ENCODE data around the gene ATG4B. TPM values are rescaled to one million over a fixed set of nuclear protein-coding genes. Genes with fewer than 3 reads are reported as not detected.

Gene ATG4B
- total RNA-seq, 3 donors from 2014 or later (not counting 1 experiment from before 2014, with no cell fraction given): 106 to 171 (median 139) TPM

GRCh38 chr2:241677392-241677791 is 39.9 kb downstream of the ATG4B start:
- Histone ChIP-seq H3K27me3 (ENCODE audit: control insufficient read depth, insufficient read depth, low read length) (no peaks in the 10 kb centered on the region), H3K9me3 (ENCODE audit: control insufficient read depth, insufficient read depth, low read length) (no peaks in the 10 kb centered on the region), H3K27ac (ENCODE audit: low read length) (no peak overlapping the region), H3K4me1 (ENCODE audit: control insufficient read depth, insufficient read depth, low read length) (peaks cover 12% of the 10 kb centered on the region), H3K36me3 (ENCODE audit: control insufficient read depth, insufficient read depth, low read length) (peaks cover 16% of the 10 kb centered on the region), H3K4me3 (ENCODE audit: low read length) (no peak overlapping the region)
- Mint-ChIP-seq H3K9me3 (no peaks in the 10 kb centered on the region), H3K36me3 (no peaks in the 10 kb centered on the region), H3K27ac (no peak overlapping the region), H3K27me3 (ENCODE audit: low read depth in 2 of 2) (no peaks in the 10 kb centered on the region), H3K4me3 (no peak overlapping the region), H3K4me1 (peaks cover 6 to 11% of the 10 kb centered on the region in 2 donors)
- no peak for TF ChIP-seq CTCF (IDR thresholded peaks at IDR 0.05)
- intact Hi-C loops (cut with micrococcal nuclease): no loop called here
- ATAC-seq (no peak), DNase-seq (no peak)
- 93% methylated on average over 24 of the region's 24 CpGs for WGBS (ENCODE audit: insufficient coverage)

DNA sequence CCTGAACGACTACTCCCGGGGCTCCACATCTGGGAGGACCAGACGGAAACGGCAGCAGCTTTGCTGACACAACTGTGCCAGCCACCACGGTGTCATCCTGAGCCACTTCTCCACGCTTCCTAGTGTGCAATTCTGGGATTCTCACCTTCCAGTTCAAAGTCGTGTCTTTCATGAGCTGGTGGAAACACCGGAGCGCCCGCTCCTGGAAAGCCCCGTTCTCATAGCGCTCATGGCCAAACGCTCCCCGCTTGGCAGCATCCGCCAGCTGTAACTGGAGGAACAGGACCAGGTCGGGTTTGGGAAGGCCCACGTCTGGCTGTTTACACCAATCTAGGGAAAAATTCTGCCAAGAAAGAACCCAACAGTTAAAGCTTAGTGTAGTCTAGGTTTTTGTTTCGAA is 40.8 kb downstream of the ATG4B start:
- Mint-ChIP-seq H3K4me3 (no peak overlapping the region), H3K36me3 (no peaks in the 10 kb centered on the region), H3K27me3 (ENCODE audit: low read depth in 2 of 2) (no peaks in the 10 kb centered on the region), H3K27ac (no peak overlapping the region), H3K4me1 (peaks cover 6 to 11% of the 10 kb centered on the region in 2 donors), H3K9me3 (no peaks in the 10 kb centered on the region)
- no peaks in the 10 kb centered on the region for H3K27me3 ChIP-seq (ENCODE audit: control insufficient read depth, insufficient read depth, low read length)
- intact Hi-C loops (cut with micrococcal nuclease): no loop called here
- no peak overlapping the region for H3K4me3 ChIP-seq (ENCODE audit: low read length)
- TF ChIP-seq CTCF (IDR thresholded peaks at IDR 0.05): no peak
- H3K36me3 ChIP-seq (ENCODE audit: control insufficient read depth, insufficient read depth, low read length): peaks cover 16% of the 10 kb centered on the region
- no peak overlapping the region for H3K27ac ChIP-seq (ENCODE audit: low read length)
- no peaks in the 10 kb centered on the region for H3K9me3 ChIP-seq (ENCODE audit: control insufficient read depth, insufficient read depth, low read length)
- ATAC-seq: no peak
- peaks cover 3% of the 10 kb centered on the region for H3K4me1 ChIP-seq (ENCODE audit: control insufficient read depth, insufficient read depth, low read length)
- WGBS (ENCODE audit: insufficient coverage): 96% methylated on average over 18 of the region's 18 CpGs
- no peak for DNase-seq

GRCh38 chr2:241678784-241679540 is 41.5 kb downstream of the ATG4B start:
- no peaks in the 10 kb centered on the region for H3K36me3 Mint-ChIP-seq
- DNase-seq (no peak), ATAC-seq (no peak)
- no peaks in the 10 kb centered on the region for H3K9me3 Mint-ChIP-seq
- Histone ChIP-seq H3K9me3 (ENCODE audit: control insufficient read depth, insufficient read depth, low read length) (no peaks in the 10 kb centered on the region), H3K27ac (ENCODE audit: low read length) (no peak overlapping the region), H3K4me1 (ENCODE audit: control insufficient read depth, insufficient read depth, low read length) (no peaks in the 10 kb centered on the region), H3K4me3 (ENCODE audit: low read length) (no peak overlapping the region), H3K36me3 (ENCODE audit: control insufficient read depth, insufficient read depth, low read length) (peaks cover 16% of the 10 kb centered on the region), H3K27me3 (ENCODE audit: control insufficient read depth, insufficient read depth, low read length) (no peaks in the 10 kb centered on the region)
- peaks cover 0 to 5% of the 10 kb centered on the region in 2 donors for H3K4me1 Mint-ChIP-seq
- no peak overlapping the region for H3K4me3 Mint-ChIP-seq
- intact Hi-C loops (cut with micrococcal nuclease): no loop called here
- no peak for TF ChIP-seq CTCF (IDR thresholded peaks at IDR 0.05)
- H3K27ac Mint-ChIP-seq: no peak overlapping the region
- 94% methylated on average over 22 of the region's 22 CpGs for WGBS (ENCODE audit: insufficient coverage)
- H3K27me3 Mint-ChIP-seq (ENCODE audit: low read depth in 2 of 2): no peaks in the 10 kb centered on the region

DNA sequence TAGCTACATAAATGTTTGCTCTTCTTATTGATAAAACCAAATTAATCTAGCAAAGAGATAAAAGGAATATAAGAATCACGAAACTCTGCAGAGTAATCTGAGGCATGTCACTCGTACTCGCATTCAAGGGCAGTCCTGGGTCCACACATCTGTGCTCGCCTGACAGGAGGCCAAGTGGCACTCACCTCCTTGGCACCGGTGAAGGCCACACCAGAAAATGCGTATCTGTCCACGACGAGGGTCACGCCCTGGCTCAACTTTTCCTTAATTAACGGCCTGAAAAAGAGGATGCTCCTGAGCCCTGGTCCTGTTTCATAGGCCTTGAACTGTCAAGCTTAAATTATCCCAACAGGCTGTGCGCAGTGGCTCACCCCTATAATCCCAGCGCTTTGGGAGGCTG is 42.6 kb downstream of the ATG4B start:
- peaks cover 0 to 9% of the 10 kb centered on the region in 2 donors for H3K4me1 Mint-ChIP-seq
- no peaks in the 10 kb centered on the region for H3K9me3 ChIP-seq (ENCODE audit: control insufficient read depth, insufficient read depth, low read length)
- no peak overlapping the region for H3K4me3 ChIP-seq (ENCODE audit: low read length)
- ATAC-seq: no peak
- intact Hi-C loops (cut with micrococcal nuclease): loop anchor here (10.0 kb wide), 1 partner anchor 195 kb away; no protein-coding TSS in a partner anchor
- H3K4me3 Mint-ChIP-seq: no peak overlapping the region
- no peak for TF ChIP-seq CTCF (IDR thresholded peaks at IDR 0.05)
- peaks cover 16% of the 10 kb centered on the region for H3K36me3 ChIP-seq (ENCODE audit: control insufficient read depth, insufficient read depth, low read length)
- no peaks in the 10 kb centered on the region for H3K36me3 Mint-ChIP-seq
- no peaks in the 10 kb centered on the region for H3K27me3 ChIP-seq (ENCODE audit: control insufficient read depth, insufficient read depth, low read length)
- H3K4me1 ChIP-seq (ENCODE audit: control insufficient read depth, insufficient read depth, low read length): no peaks in the 10 kb centered on the region
- no peak overlapping the region for H3K27ac ChIP-seq (ENCODE audit: low read length)
- 97% methylated on average over 12 of the region's 12 CpGs for WGBS (ENCODE audit: insufficient coverage)
- H3K27ac Mint-ChIP-seq: no peak overlapping the region
- no peaks in the 10 kb centered on the region for H3K9me3 Mint-ChIP-seq
- DNase-seq: no peak
- H3K27me3 Mint-ChIP-seq (ENCODE audit: low read depth in 2 of 2): no peaks in the 10 kb centered on the region

Measured in natural killer cell (primary cell).